ENCODE measurements around the gene GABBR1.

The GABBR1 gene

GRCh38 chr6:29561606-29562181 is 71.3 kb downstream of the GABBR1 start:
- no peak for DNase-seq

- DNase-seq: no peak
Observed at GRCh38 chr6:29561091-29561490, 71.9 kb downstream of the GABBR1 start.

- no peak for DNase-seq
Observed at GRCh38 chr6:29559524-29560287, 73.3 kb downstream of the GABBR1 start, which contains the start of gene UBD. Gene UBD, minus strand, starts transcription at chr6:29559732. Its CDS starts 31 bp downstream, at chr6:29559701.

- DNase-seq: no peak
Observed at GRCh38 chr6:29558439-29559079, 74.4 kb downstream of the GABBR1 start.

GRCh38 chr6:29557320-29557719 is 75.7 kb downstream of the GABBR1 start:
- no peak for DNase-seq

GRCh38 chr6:29554764-29555163 is 78.2 kb downstream of the GABBR1 start:
- DNase-seq: no peak

GRCh38 chr6:29553268-29554057 is 79.5 kb downstream of the GABBR1 start:
- no peak for DNase-seq

GRCh38 chr6:29552512-29553051 is 80.4 kb downstream of the GABBR1 start:
- no peak for DNase-seq

- DNase-seq: no peak
Observed at GRCh38 chr6:29547573-29547972, 85.4 kb downstream of the GABBR1 start.

- no peak for DNase-seq
Observed at GRCh38 chr6:29537714-29538403, 95.1 kb downstream of the GABBR1 start.

- DNase-seq: no peak
Observed at GRCh38 chr6:29532320-29532951, 100.5 kb downstream of the GABBR1 start.

GRCh38 chr6:29531668-29532067 is 101.3 kb downstream of the GABBR1 start:
- DNase-seq: no peak

GRCh38 chr6:29530671-29531310 is 102.2 kb downstream of the GABBR1 start:
- no peak for DNase-seq

- no peak for DNase-seq
Observed at GRCh38 chr6:29529956-29530355, 103.0 kb downstream of the GABBR1 start.

- DNase-seq: no peak
Observed at GRCh38 chr6:29528988-29529560, 103.9 kb downstream of the GABBR1 start.

GRCh38 chr6:29528300-29528931 is 104.6 kb downstream of the GABBR1 start:
- DNase-seq: no peak

- DNase-seq: no peak
Observed at GRCh38 chr6:29527564-29527963, 105.4 kb downstream of the GABBR1 start.

- DNase-seq: no peak
Observed at GRCh38 chr6:29527126-29527525, 105.9 kb downstream of the GABBR1 start.

- DNase-seq: no peak
Observed at GRCh38 chr6:29525311-29525639, 107.7 kb downstream of the GABBR1 start.

GRCh38 chr6:29524444-29525310 is 108.3 kb downstream of the GABBR1 start:
- DNase-seq: no peak

Measured in NCI-H1436 treated with DMSO at 0.1 percent for 48 hours (cell line).